HG02981 (cell line): ENCODE results near the gene SDK2.

Source experiments
- ATAC-seq: cut with Tn5 transposase; IDR thresholded peaks from one replicate; pipeline ENCODE4 v1.9.1; 2021; ENCODE audit warnings: mild to moderate bottlenecking, moderate library complexity; ENCODE audit not compliant: unreplicated experiment

SDK2 gene

DNA sequence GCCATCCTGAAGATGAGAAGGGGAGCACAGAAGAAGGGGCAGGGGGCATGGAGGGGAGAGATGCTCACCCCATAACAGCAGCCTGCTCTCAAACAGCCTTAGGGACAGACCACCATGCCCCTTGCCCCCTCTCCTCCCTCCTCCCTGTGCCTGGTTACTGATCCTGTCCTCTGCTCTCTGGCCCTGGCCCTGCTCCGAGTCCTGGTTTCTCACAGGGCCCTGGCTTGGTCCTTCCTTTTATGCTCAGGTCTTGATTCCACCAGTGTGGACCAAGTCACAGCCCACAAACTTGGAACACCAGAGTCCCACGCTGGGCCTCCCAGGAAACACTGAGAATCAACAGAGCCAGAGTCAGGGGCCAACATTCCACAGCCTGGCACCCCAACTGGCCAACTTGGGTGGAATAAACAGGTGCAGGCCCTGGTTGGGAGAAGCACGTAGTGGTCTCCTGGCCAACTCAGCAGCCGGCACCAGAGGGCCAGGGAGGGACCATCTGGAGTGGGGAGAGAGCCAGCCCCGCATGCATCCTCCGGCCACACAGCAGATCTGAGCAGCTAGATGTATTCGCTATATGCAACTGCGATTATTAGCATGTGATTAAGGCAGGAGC, 287.6 kb downstream of the SDK2 start:
- no peak for ATAC-seq

- no peak for ATAC-seq
Measured at GRCh38 chr17:73354423-73355284, 289.6 kb downstream of the SDK2 start.

- no peak for ATAC-seq
Measured at GRCh38 chr17:73352261-73352660, 292.0 kb downstream of the SDK2 start.

GRCh38 chr17:73351764-73352163, 292.5 kb downstream of the SDK2 start:
- ATAC-seq, result no peak

DNA sequence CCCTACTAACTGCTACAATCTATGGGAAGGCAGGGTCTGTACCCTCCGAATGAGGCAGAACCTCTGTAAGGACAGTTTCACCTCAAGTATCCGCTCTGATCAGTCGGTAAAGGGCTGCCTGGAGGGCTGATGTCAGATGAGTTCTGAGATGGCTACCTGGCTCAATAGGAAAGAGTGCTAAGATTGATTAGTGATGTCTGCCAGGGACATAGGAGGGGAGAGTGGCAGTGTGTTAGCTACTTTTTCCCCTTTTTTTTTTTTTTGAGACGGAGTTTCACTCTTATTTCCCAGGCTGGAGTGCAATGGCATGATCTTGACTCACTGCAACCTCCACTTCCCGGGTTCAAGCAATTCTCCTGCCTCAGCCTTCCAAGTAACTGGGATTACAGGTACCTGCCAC, 293.4 kb downstream of the SDK2 start:
- no peak for ATAC-seq

DNA sequence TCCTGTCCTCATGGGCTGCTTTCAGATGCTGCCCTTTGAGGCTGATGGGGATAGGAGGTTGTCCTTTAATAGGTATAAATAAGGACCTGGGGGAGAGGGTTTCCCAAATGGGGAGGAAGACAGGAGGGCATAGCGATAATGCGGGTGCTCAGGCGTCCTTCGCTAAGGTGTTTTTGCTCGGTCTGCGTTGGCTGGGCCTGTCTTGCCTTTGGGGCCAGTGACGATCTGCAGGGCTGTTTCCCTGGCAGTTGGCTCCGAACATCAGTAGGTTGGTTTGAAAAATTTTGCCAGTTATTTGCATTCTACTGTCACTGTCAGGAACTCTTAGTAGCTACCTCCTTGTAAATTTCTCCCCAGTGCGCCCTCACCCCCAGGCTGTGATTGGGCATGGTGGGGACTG, 294.6 kb downstream of the SDK2 start:
- ATAC-seq, result no peak

DNA sequence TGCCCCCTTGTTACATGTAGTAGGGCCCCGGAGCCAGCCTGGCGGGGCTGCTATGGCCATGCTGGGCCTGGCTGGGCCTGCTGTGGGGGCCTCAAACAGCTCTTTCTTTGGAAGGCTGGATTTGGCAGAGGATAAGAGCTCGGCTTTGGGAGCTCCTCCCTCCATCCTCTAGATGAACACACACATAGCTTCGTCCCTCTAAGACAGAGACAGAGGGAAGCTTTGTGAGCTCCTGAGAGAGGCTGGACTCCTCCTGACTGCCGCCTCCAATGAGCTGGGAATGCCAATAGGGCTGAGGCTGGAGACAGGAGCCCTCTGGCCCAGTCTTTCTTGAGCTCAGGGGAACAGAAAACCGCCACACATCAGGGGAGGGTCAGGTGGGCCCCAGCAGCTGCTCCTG, 295.1 kb downstream of the SDK2 start:
- ATAC-seq, result no peak

DNA sequence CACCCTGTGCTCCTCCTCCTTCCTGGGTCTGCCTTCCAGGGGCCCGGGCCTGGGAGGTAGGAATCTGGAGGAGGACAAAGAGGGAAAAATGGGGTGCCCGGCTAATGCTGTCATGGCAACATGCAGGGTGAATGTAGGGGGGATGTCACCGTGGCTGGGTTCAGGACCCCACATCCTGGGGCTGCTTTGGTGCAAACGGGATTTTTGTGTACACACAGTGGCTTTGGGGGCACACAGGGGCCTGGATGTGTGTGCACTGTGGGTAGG, 295.5 kb downstream of the SDK2 start:
- no peak for ATAC-seq

GRCh38 chr17:73348018-73348828, 296.0 kb downstream of the SDK2 start:
- ATAC-seq, result no peak

DNA sequence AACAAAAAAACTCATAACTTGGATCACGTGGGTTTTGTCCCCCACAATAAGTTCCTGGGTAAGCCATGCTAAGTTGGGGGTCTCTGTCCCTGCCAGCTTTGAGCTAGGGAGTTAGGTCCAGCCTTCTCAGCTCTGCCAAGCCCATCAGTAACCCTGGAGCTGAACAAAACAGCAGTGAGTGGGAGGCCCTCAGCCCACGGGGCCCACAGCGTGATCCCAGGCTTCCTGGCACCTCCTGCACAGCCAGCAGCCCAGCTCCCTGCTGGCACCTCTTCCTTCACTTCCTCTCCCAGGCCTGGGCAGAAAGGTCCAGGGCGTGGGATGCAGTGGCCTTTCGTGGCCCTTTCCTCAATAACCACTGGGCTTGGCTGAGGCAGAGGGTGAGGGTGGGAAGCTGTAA, 296.9 kb downstream of the SDK2 start:
- no peak for ATAC-seq

- ATAC-seq, result no peak
Measured at GRCh38 chr17:73346501-73347162, 297.6 kb downstream of the SDK2 start.

DNA sequence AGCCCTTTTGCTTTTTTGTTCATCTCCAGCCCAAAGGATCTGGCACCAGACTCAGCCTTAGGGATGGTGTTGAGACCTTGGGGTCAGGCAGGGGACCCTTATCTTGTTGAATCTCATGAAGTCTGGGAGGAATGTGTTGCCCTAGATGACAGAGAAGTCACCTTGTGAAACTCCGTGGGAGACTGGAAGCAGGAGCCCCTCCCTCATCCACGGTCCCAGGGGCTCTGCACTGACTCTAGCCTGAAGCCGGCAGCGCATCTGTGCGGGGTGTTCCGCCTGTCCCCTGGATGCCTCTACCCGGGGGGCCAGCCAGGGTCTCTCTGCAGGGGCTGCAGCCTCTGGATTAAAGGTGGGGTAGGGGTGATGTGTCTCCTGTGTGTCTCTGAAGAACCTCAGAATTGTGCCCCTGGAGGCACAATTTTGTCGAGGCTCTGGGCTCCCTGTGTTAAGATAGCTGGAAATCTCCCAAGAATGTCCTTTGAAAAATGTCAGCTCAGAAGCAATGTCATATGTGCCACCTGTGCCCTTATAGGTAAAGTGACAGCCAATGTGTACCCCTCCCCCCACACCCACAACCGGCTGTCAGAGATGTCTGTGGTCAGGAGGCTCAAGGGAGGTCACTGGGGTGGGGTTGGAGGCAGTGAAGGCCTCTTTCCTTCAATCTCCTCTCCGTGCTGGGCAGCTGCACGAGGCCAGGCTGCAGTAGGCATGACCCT, 300.3 kb downstream of the SDK2 start:
- ATAC-seq, result no peak

DNA sequence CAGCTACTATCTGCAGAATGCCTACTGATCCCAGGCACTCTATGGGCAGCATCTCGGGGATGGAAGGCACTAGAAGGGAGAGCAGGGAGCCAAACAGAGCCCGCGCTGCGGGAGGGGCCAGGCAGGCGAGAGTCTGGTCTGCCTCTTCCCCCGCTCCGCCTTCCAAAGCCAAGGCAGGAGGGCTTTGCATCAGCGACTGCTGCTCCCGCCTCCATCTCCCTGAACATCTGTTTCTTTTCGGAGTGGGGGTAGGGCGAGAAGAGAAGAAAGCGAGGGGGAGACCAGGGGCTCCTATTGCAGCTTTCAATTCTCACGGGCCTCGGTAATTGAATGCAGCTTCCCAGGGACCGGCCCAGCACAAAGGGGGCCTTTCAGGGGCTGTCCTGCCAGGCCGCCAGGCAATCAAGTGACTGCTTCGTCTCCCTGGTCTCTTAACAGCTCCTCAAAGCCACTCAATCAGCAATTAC, 301.0 kb downstream of the SDK2 start:
- ATAC-seq, result no peak

GRCh38 chr17:73342541-73343167, 301.6 kb downstream of the SDK2 start:
- no peak for ATAC-seq

DNA sequence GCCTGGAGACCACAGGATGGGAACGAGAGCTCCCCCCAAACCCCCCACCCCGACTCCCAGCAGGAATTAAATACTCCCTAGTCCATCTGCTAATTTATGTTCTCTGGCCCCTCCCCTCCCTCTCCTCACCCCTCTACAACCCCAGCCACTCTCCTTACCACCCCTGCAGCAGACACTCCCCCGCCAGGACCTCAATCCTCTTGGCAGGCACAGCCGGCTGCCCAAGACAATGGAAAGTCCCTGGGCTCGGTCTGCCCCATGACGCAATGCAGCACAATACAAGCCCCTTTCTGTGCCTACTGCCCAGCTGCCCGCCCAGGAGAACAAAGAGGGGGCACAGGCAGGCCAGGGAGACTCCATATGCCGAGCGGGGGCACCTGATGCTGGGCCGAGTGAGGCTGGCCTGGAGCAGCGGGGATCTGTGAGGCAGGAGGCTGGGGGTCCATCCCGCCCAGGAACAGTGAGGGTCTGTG, 302.2 kb downstream of the SDK2 start:
- ATAC-seq, result no peak

DNA sequence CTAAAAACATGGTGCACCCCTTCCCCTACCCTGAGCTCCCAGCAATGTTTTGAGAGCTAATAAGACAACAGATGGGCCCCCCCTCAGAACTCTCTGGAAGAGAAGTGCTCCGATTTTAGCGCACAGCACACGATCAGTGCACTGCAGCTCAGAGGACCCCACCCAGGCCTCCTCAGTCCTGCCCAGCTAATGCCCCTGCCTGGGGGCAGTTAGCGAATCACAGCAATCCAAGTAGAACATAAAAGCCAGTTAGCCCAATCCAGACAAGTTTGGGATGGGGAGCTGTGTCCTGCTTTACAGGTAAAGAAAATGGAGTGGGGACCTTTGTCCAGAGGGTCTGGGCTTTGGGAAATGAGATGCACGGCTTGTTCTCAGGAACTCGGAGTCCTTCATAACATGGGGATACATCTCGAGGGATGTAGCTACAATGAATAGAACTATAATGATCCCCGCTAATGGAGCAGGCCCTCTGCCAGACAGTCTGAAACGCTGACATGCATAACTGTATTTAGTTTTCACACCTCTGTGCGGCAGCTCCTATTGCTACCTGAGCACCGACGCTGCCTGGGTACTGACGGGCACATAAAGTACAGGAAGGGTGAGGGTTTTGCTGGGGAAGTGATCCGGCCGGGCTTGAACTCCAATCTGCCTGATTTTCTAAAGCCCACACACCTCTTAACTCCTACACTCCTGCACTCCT, 302.7 kb downstream of the SDK2 start:
- ATAC-seq, result no peak

GRCh38 chr17:73340093-73340596, 304.1 kb downstream of the SDK2 start:
- no peak for ATAC-seq

- no peak for ATAC-seq
Measured at GRCh38 chr17:73338566-73339197, 305.6 kb downstream of the SDK2 start.

DNA sequence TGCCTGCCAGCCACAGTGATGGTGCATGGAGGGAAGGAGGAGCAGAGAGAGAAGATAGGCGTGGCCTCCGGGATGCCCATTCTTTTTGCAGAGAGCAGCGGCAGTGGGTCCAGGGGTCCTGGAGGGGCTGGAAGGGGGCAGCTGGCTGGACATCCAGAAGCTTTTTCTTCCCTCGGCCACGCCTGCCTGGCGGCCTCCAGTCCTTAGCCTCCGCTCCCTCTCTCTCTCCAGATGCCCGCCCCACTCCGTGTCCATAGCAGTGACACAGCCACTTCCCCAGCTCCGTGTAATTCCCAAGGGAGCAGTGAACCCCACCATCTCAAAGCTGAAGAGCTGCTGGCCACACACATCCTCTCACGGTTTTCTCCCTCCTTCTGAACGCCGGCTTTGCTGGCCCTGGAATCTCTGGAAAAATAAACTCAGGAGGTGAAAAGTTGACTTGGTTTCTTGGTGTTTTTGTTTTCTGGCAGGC, 306.2 kb downstream of the SDK2 start:
- ATAC-seq, result no peak
